Limb (tissue), 2 donors: ENCODE measurements around the gene TRMO.
"Not testable (repeated sequence)": the region's sequence is repeated elsewhere in the genome, so short reads cannot be mapped to it uniquely, and the experiment has no call there.

Source experiments
- DNase-seq, 2 donors: peaks; one replicate each; pipeline ENCODE4 v3.0.0-alpha.2; 2016; ENCODE audit errors: extremely low spot score in 2 of 2

Gene TRMO

DNA sequence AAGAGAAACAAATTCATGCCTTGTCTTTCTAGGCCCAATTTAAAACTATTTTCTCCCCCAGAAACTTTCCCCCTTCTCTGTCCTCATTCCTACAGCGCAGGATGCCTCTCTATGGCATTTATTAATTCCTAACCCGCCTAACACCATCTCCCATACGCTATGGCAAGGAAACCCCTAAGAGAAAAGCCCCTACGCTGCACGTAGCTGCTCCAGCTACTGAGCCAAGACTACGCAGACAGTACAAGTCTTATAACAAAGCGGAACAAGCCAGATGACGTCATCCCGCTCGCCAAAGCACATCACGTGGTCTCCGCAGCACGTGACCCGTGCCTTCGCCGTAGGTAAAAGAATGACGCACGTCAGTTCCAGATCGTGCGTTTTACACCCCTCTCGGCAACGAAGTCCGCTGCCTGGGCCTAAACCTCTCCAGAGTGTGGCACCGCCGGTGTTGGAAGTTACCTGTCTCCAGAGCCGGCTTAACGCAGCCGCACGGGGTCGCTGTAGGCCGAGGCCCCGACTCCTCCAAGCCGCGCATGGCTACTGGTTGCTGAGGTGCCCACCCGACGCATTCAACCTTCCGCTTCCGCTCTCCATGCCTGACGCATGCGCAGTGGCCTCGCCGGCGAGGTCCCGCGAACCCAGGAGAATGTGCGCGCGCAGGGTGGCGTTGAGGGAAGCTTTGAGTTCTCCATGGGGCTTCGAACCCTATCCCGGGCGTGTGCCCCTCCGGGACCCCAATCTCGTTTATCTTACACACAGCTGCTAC is at the start of gene TRMO:
Gene TRMO, minus strand, starts transcription at position 542 of the 766 bp plus-strand sequence. Its CDS starts 7 bp downstream, at position 535.
- DNase-seq, result peak; percentile 98 to 99

GRCh38 chr9:97970165-97970564 is 47.9 kb upstream of the TRMO start:
- no peak for DNase-seq

DNA sequence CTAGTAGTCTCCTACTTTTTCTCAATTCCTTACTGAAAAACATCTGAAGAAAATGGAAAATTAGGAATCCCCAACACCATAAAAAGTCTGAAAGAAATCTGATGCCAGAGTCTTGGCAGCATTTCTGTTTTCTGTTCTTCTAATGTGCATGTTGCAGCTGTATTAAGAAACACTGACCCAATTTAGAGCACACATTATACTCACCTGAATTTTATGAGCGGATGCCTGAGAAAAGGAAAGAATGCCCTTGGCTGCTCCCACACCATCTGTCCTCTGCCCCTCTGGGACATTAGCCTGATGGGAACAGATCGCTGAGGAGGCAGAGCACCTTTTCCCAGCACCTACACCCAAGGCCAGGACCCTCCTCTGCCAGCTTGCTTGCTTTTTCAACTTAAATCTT is 46.7 kb upstream of the TRMO start:
- no peak for DNase-seq

DNA sequence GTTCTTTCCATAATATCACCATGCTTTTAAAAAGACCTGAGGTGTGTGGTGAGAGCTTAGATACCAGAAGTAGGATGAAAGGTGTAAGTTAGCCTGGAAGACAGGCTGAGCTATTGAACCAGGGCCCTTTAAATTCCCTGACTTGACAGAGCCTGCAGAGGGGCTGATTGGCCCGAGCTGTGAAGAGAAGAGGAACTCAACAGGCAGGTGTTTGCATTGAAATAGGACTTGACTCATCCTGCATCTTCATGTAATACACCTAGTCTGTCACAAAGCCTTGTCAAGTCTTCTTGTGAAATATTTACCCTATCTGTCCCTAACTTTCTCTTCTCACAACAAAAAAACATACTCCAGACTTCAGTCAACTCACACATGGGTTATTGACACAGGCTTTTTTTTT is 44.2 kb upstream of the TRMO start:
- DNase-seq, result no peak

GRCh38 chr9:97964901-97965300 is 42.6 kb upstream of the TRMO start:
- no peak for DNase-seq

DNA sequence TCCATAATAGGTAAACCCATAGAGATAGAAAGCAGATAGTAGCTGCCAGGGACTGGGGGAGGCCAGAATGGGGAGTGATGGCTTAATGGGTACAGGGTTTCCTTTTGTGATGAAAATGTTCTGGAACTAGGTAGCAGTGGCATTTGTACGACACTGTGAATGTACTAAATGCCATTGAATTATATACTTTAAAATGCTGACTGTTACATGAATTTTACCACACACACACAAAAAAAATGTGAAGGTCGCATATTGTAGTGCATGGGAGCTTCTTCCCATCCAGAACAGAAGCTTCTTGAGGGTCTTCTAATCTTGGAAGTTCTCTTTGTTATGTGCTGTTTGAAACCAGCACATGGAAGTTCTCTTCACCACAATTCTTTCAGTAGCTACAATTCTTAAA is 40.9 kb upstream of the TRMO start:
- DNase-seq, result no peak

GRCh38 chr9:97962575-97962974 is 40.3 kb upstream of the TRMO start:
- no peak for DNase-seq

DNA sequence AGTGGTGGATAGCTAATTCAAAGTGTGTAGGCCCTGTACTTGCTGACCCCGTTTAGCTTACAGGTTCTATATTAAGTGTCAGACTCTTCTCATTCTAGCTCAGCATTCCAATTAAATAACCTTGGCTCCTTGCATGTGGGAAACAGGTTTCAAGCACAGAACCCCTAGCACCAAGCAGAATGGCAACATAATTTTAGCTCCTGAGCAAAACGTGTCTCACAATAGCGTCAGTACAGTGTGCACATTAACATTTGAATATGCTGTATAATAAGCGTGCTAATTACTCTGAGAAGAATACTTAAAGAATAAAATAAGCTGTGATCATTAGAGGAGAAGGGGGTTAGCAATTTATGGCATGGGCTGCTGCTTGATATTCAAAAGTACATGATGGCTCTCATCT is 39.8 kb upstream of the TRMO start:
- no peak for DNase-seq

DNA sequence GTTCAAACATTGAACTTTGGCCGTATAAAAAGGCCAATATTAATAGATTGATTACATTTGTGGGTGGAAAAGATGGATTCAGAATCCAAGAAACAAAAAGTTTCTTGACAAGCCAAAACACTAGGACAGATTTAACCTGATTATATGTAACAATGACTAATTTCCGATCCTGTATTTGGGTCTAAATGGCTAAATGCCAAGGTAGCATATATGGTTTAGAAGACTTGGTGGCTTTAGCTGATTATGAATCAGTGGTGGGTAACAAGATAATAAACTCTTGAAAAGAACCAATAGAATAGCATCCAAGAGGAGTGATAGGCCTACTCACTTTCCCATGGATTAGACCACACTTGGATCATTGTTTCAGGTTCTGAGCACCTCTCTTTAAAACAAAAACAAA is 39.1 kb upstream of the TRMO start:
- DNase-seq, result no peak

DNA sequence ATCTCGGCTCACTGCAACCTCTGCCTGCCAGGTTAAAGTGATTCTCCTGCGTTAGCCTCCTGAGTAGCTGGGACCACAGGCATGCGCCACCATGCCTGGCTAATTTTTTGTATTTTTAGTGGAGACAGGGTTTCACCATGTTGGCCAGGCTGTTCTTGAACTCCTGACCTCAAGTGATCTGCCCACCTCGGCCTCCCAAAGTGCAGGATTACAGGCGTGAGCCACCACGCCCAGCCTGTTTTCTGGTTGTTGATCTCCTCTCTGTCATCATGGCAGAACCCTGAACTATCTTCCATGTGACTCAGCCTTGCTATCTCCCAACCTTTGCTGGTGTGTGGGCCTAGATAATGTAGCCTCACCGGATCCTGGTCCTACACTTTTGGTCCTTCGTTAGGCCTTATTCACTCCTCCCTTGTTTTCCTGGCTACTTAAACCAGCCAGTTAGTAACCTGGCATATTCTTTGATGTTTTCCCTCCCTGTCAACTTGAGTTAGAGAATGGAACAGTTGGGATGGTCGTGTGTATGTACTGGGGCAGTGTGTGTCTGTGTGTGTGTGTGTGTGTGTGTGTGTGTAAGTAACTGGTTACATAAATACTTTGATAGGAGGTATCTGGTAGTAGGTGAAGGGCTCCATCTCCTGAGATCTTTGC is 38.5 kb upstream of the TRMO start:
- DNase-seq, result not testable (repeated sequence)

- DNase-seq, result no peak
Observed at GRCh38 chr9:97959585-97959984, 37.3 kb upstream of the TRMO start.

DNA sequence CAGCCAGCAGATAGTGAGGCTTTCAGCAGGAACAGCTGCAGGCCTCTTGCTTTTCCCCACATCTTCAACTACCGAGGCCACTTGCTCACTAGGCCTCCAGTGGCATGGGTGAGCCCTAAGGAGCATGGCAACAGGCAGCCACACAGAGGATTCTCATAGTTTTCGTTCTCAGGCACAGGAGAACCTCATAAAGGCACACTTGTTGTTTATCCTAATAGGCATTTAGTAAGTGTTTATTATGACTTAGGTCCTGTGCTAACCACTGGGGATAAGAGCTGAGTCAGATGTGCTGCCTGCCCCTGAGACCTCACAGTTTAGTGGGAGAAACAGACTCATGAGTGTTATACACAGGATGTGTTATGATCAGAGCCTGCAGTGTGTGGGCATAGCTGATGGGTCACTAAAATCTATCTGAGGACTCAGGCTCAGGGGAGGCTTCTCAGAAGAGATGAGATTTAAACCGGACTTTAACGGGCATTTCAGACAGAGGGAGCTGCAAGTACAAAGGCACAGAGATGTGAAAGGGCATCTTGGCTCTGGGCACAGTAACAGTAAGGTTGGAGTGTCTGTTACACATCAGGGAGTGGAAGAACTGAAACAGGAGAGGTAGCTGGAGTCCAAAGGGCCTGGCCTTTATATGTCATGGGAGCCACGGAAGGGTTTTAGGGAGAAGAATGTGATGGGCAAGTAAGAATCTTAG is 36.7 kb upstream of the TRMO start:
- DNase-seq, result no peak

- DNase-seq, result no peak
Observed at GRCh38 chr9:97956331-97956730, 34.0 kb upstream of the TRMO start.

GRCh38 chr9:97954550-97954989 is 32.3 kb upstream of the TRMO start:
- DNase-seq, result no peak

GRCh38 chr9:97950873-97951272 is 28.6 kb upstream of the TRMO start:
- not testable (repeated sequence) for DNase-seq

DNA sequence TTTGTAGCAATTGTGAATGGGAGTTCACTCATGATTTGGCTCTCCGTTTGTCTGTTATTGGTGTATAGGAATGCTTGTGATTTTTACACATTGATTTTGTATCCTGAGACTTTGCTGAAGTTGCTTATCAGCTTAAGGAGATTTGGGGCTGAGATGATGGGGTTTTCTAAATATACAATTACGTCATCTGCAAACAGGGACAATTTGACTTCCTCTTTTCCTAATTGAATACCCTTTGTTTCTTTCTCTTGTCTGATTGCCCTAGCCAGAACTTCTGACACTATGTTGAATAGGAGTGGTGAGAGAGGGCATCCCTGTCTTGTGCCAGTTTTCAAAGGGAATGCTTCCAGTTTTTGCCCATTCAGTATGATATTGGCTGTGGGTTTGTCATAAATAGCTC is 24.8 kb upstream of the TRMO start:
- not testable (repeated sequence) for DNase-seq

- DNase-seq, result not testable (repeated sequence)
Observed at GRCh38 chr9:97945470-97945869, 23.2 kb upstream of the TRMO start.

GRCh38 chr9:97944612-97945011 is 22.3 kb upstream of the TRMO start:
- no peak for DNase-seq

DNA sequence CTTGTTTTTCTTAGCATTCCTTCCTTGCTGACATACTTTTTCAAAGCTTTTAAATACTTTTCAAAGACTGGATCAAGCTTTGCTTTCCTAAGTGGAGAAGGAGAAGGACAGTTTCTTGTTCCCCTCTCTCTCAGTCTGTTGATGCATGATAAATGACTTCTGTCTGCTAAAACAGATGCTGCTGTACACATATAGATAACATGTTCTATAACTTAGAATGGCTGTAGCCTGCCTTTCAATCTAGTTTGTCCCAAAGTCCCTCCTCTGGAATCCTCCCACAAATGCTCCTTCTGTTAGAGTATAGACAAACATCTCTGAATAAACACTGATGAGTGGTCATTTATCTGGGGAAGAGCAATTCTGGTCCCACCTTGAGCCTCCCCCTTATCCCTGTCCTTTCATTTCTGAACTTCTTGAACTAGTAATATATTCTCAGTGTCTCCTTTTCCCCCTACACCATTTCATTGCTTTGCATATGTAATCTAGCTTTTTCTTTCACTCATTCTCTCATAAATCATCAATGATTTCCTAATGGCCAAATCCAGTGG is 21.1 kb upstream of the TRMO start:
- DNase-seq, result no peak

DNA sequence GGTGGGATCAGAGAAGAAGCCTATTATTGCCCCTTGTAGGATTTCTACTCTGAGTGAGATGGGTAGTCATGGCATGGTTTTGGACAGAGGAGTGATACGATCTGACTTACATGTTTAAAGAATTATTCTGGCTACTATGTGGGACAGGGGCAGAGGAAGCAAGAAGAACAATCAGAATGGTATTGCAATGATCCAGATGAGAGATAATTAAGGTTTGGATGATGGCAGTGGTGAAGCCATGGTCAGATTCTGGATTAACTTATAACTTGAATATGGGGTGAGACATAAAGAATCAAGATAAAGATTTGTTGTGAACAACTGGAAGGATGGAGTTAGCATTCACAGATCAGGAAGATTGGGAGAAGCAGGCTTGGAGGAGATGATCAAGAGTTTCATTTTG is 19.0 kb upstream of the TRMO start:
- DNase-seq, result no peak

DNA sequence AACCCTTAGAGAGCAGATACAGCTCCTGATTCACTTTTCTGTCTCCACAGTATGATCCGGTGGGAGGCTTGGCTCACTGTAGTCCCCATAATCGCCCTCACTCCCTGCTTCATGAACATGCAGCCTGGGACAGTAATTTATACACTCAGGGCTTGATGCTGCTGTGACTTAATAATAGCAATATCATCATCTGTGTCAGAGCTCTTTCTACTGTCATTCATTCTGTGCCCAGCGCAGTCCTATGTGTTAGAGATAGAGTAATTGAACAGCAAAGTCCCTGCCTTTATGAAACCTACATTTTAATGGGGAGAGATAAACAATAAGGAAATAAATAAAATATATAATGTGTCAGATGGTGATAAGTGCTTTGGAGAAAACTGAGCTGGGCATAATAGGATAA is 18.4 kb upstream of the TRMO start:
- no peak for DNase-seq

GRCh38 chr9:97940233-97940632 is 17.9 kb upstream of the TRMO start:
- no peak for DNase-seq
